TTC549 (cell line): ENCODE measurements around the gene NRF1.

Source experiments
- FAIRE-seq: peaks from 2 replicates; lab custom pipeline; 2012; peaks lifted over from hg19 to GRCh38; lab: Jason Lieb, UNC

Gene NRF1

DNA sequence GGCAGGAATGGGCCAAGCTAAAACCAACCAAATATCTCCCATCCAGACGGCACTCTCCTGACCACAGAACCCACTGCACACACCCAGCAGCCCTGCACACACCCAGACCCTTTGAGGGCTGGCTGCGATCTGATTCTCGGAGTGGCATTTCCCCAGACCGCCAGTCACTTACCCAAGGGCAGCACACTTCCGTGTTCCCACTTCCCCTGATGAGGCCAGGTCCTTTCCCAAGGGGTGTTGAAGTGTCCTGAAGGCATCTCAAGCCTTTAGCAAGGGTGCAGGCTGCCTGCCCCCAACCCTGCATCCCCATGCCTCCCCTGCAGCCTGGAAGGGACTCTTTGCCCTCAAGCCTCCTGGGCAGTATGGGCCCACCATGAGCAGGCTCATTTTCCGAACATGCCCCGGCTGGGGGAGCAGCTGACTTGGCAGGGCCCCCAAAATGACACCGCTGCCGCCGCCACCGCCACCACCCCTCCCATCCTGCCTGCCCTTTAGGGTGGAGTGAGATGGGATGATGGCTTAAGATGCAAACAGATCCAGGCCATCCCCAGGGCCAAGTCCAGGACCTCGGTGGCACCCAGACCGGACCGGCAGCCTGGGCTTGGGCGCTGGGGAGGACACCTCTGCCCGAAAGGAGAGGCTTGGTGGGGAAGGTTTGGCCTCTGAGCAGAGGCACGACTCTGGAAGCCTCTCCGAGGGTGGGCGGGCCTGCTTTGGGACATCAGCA lies 159.8 kb downstream of the NRF1 start:
- no peak for FAIRE-seq

DNA sequence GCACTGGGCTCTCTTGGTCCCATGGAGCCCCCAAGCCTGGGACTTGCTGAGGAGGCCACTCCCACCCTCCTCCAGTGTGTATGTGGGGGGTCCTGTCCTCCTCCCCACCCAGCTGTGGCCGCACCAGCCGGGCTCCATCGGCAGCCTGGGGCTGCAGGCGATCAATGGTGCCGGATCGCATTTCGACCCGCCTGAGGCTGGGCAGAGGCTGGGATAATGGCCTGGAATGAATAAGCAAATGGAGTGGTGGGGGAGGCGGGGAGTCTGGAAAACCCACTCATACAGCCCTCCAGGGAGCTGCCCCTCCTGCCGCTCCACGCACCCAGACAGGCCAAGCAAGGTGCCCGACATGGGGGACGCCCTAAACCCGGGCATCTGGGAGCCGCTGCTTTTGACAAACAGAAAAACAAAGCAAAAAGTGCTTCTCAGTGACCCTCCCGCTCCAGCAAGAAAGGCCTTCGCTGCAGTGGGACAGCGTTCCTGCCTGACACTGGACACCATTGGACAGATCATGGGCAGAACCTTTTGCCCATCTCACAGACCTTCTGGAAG lies 160.5 kb downstream of the NRF1 start:
- no peak for FAIRE-seq

DNA sequence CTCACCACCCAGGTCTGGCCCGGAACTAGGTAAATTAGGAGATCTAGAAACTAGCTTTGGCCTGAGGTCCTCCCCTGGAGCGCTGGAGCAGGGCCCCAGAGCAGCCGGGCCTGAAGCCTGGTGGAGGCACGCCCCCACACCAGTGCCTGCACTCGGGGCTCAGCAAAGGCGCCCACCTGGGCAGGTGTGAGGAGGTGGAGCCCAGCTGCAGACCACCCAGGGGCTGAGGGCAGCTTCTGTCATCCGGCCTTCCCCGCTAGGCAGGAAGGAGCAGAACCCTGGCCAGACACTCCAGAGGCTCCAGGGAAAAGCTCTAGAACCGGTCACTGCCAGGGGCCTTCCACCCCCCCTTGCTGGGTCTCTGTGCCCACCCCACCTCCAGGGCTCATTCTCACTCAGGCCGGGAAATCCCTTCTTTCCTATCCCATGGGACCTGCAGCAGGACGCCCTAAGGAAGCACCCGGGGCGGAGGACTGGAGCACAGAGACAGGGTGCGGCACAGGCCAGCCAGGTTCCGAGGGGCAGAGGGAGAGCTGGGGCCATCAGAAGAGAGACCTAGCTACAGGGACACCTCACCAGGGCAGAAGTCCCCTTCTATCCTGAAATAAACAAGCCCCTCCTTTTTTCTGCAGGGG lies 161.2 kb downstream of the NRF1 start:
- no peak for FAIRE-seq

DNA sequence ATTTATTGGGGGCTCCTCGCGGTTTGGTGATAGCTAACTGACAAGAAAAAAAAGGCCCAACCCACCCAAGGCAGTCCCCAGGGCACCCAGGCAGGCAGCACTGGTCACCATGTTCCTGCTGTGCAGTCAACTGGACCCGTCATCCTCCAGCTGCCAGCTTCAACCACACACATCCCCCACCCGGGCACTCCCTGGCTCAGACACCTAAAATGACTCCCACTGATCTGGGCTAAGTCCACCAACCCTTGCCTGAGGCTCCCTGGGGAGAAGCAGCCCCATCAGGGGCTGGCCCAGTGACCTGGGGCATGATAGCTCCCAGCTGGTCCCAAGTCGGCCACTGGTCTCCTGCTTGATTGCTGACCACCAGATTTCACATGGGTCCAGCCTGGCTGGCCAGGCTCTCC lies 161.8 kb downstream of the NRF1 start:
- no peak for FAIRE-seq

DNA sequence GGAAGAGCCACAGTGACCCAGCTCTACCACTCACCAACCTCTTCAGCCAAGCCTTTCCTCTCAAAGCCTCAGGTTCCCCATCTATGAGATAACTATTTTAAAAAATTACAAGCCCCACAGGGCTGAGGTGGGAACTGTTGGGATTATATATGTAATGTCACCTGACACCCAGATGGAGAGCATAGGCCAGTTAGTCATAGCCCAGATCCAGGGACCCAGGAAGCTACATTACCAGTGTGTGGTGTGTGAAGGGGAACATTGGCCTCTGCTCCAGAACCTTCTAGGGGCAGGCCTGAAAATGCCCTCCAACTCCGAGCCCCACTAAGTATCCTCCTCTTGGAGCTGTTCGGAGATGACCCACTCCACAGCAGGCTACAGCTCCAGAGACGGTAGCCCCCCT lies 162.4 kb downstream of the NRF1 start:
- FAIRE-seq, result no peak

DNA sequence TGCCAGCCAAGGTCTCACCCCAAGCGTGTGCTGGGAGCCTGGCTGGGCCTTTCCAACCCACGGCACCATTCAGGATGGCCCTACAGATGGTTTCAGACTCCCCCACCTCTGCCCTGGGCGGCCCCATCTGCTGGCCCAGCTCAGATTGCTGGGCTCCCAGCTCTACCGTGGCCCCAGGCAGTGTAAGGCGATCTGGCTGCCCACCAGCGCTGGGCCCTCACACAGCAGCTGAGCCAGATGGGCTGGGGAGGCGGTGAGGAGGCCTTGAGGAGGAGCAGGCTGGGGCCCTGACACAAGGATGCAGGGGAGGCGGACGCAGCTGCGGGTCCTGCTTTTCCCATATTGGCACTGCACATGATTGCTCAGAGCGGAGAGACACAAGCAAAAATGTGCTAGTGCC lies 162.8 kb downstream of the NRF1 start:
- no peak for FAIRE-seq

DNA sequence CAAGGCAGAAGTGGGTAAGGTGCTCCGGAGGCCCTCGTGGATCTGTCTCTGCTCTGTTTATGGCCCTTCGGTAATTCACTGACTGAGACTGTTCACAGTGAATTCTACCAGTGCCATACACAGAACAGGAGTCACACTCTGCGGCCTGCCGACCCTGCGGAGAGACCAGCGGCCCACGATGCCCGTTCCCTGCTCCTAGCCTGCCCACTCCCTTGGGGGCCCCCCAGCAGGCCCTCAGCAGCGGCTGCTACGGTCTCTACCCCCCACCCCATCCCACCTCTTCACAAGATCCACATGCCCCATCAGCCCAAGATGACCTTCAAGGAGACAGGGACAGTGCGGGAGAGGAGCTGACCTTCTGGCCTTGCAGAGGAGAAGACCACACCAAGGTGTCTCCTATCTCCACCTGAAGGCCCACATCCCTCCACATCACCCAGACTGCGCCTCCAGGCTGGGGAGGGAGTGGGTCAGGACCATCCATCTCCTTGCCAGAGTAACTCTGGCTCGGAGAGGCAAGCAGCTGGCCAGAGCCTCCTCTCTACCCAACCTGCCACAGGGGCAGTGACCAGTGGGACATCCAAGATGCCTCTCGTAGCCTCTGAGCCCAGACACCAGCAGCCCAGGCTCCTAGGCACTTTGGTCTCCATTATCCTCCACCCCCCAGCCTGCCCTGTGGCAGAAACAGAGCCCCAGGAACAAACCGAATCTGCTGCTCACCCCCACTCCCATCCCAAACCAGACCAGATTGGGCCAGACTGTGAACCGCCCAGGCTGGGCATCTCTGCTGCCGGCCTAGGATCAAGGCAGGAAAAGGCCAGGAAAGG lies 163.6 kb downstream of the NRF1 start:
- FAIRE-seq, result no peak

DNA sequence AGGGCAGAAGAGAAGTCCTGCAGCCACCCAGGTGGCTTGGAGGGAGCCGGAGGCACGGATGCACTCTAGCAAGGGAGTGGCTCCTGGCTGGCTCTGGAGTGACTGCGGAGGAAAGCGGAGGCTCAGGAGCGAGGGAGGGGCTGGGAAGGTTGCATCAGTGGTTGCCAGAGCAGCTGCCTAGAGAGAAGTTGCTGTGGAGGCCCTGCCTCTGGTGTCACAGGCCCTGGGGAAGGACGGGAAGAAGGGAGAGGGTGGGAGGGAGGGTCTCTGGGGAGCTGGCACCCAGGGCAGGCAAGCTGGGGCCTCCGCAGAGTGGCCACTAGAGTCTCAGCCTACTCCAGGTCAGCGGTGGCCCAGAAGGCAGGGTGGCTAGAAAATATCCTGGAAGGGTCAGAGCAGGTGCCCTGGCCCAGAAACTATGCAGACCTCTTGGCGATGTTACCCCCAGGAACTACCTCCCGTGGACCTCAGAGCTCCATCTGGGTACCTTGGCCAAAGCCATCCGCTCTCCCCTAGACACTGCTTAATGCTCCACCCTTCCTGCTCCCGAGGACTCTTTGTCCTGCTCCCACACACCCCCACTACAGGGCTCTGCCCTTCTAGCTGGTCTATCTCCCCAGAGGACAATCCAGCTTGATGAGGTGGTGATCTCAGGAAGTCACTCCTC lies 164.3 kb downstream of the NRF1 start:
- FAIRE-seq, result no peak

DNA sequence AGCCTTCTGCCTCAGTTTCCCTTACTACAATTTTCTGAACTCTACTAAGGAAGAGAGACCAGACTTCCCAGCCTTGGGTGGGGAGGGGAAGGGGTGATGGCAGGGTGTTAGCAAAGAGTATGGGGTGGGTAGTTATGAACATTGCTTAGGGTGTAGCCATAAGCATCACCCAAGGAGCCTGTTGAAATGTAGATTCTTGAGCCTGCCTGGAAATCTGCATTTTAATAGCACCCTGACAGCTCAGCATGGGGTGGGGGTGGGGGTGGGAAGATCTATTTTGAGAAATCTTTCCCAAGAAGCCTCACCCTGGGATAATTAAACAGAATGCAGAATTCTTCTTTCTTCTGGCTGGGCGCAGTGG lies 164.8 kb downstream of the NRF1 start:
- FAIRE-seq, result no peak

DNA sequence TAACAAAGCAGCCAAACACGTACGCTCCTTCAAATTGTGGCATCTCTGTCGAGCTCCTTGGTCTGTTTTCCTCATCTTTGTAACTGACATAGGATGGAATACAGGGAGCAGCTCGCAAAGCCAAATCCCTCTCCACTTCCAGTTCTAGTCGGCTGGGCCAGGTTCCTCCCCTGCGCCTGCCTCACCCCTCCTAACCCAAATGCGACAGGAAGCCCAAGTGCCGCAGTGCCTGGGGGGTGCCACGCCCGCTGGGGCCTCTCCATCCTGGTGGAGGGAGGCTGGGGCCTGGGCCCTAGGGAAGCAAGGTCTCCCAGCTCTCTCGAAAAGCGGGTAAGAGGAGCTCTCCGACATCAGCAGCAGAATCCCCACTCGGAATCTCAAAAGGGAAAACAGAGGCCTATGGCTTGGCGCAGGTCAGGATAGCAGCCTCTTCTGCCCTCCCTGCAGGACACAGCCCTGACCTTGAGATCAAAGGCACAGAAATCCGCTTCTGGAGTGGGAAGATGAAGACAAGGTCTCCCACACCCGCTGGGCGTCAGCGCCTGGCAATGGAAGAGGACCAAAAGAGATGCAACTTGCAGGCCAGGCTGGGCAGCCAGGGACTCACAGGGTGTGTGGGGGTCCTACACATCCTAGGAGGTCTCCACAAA lies 165.8 kb downstream of the NRF1 start:
- no peak for FAIRE-seq

DNA sequence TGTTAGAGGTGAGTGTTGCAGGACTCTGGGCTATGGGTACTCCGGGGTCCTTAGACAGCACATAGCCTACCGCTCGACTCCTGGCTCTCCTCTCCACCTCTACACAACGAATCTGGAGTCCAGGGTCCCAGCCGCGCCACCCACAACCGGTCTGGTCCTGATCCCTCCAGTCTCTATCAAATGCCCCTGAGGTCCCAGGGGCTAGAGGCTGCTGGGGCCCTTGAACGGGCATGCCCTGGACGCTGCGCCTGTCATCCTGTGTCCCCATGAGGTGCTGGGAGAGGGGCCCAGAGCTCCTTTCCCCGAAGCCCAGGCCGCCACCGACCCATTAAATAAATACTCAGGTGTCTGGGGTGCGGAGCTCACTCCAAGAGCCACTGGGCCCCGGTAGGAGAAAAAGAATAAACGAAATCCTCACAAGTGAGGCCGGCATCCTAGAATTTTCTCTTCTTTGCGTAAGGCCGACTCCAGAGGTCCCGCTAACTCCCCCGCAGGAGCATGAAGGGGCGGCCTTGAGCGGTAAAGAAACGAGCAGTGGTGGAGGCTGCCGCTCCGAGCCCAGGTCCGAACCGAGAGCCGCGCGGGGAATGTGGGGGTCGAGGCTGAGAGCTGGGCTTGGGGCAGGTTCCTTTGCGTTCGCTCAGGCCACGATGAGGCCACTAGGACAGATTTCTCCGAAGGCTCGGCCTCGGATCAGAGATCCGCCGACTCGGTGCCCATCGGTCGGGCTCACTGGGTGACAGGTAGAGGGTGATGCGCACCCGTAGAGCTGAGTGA lies 166.7 kb downstream of the NRF1 start:
- FAIRE-seq, result no peak

DNA sequence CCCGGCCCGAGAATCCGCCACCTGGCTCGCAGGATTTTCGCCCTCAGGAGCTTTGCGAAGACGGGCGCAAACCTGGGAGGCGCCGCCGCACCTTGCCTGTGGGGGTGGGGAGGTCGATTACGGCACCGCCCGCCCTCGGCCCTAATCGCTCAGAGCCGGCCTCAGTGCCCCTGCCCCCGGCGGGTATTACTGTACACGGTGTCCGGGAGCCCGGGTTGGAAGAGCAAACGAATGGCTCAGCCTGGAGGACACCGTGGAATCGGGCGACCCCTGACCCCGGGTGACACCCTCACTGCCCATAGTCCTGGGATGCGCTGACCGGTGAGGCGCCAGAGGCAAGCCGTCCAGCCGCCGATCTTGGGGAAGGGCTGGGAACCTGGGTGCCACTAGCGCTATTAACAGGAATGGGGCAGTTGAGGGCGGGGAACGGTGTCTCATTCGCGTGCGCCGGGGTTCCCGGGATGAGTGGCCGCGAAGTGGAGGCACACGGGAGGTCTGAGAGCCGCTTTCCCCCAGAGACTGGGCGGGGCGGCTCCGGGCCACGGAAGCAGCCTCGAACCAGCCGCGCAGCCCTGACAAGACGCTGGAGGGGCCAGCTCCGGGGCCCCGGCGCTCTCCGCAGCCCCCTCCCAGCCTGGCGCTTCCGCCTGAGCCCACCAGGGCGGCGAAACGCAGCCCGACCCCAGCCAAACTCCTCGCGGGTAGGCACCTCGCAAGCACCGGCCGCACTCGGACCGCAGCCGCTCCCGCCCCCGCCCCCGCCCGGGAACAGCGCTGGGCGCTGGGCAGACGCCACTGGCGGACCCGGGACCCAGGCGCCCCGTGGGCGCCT lies 167.5 kb downstream of the NRF1 start:
- FAIRE-seq, result no peak

DNA sequence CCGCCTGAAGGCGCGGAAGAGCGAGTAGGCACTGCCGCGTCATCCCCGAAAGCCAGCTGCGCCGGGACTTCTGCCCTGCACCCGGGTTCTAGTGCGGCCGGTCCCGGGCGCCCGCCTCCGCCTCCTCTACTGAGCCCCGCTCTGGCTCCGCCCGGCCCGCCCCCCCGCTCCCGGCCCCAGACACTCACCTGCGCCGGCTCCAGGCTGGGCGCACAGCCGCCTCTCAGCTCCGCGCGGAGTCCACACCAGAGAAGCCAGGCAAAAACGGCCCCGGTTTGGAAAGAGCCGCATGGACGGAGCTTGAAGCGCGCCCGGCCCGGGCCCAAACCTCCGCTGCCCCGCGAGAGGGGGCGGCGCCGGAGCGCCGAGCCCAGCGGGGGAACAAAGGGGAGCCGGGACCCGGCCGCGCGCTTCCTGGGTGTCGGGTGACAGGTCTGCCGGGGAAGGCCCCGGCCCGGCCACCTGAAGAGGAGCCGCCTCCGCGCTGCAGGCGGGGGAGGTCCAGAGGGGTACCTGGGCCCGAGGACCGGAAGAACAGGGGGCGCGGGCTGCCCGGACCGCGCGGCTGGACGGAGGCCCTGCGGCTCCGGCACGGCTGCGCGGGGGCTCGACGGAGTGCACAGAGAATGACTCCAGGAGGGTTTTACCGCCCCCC lies 168.2 kb downstream of the NRF1 start:
- FAIRE-seq, result no peak

DNA sequence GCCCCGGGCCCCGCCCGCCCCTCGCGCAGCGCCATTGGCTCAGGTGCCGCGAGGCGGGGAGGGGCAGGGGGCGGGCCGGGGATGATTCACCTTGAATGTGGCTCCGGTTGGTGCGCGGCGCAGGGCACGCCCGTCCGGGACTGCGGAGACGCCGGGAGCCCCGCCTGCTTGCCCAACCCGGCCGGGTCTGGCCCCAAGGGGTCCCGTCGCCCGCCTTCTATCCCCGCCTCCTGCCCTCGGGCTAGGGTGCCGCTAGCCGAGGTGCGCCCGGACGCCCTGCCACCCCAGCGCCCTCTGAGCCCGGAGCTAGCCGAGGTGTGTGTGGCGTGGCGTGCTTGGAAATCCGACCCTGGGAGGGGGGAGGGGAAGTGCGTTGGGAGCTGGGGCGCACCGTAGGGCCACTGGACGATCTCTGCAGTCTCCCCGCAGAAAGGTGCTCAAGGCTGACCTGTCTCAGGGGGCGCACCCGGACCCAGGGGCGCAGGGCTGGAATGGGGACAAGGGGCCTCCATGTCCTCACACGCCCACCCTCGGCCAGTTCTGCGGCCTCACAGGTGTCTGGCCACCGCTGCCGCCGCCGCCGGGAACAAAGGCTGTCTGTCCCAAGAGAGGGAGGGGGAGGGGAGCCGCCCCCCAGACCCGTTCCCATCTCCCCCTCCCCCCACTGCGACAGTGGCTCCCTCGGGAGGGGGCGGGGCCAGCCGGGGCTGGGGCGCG lies 168.9 kb downstream of the NRF1 start:
- no peak for FAIRE-seq

DNA sequence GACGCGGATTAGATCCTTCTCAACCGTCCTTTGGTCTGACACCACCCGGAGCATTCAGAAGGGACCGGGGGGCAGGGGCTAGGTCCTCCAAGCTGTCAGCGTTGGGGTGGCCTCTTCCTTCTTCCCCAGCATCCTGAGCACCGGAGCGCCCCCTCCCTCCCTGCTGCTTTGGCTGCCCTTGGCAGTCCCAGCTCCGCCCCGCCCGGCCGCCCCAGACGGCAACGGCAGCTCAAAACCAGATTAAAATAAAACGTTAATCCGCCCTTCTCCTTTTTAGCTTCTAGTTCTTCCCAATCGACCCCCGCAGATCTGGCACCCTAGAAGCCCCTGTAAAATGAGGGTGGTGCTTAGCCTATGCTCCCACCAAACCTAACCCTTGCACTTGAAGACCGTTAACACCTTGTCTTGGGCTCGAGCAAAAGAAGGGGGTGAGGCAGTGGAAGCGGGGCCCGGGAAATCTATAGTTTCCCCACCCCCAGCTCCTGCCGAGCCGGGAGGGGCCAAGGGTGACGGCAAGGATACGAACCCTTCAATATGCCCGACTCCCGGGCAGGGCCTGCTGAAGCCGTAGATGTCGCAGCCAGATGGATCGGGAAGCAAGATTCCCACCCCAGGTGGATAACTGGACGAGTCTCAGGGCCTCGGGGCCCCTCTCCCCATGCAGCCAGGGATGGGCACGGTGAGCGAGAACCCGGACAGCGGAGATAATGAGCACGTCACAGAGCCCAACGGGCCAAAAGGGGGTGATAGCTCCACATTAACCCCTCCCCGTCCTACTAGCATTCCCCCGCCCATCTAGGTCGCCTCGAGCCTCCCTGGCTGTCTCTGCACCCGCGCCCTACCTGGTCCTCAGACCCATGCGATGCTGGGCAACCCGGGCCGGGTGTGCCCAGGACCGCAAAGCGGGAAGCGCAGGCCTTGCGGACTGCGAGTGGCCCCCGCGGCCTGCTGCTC lies 169.7 kb downstream of the NRF1 start:
- FAIRE-seq, result no peak

DNA sequence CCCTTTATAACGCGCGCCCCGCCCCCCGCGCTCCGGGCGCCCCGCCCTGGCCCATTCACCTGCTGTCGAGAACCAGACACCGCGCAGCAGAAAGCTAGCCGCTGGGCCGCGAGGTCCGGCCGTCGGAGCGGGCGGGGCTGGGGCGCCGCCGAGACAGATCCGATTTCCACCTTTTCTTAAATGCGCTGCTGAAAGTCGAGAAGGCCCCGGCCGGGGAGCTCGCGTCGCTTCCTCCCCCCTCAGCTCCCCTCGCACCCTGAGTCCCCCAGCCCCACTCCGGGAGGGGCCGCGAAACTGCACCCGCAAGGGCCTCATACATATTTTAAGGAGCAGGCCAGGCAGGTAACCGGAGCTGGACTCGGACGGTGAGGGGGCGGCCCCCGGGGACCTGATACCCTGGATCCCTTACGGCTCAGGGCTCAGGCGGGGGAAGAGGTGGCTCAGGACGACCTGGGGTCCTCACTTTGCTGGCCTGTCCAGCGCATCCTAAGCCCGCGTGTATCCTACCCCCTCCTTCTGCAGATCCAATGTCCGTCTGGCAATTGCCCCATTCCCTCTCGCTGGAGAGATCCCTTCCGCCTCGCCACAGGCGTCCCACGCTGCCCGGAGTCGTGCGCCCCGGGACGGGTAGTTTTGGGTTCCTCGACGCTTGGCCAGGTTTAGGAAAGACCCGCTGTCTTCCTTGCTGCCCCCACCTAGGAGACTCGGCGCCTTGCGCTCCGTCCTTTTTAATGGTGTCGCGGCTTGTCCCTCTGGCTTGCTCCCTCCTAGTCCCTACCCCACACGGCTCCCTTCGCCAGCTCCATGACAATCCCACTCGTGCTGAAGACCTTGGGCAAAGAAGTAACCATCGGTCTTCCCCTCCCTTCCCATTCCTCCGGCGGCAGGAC lies 170.7 kb downstream of the NRF1 start:
- no peak for FAIRE-seq
